GM12878 (cell line): ENCODE measurements around the gene CREBRF. TPM values are rescaled to one million over a fixed set of nuclear protein-coding genes. Genes with fewer than 3 reads are reported as not detected.

Experiments used
- ATAC-seq: fragments of 200-7000 bp; cut with Tn5 transposase; 3 replicates; pipeline ENCODE4 v1.9.1; 2020; ENCODE audit warnings: mild to moderate bottlenecking, moderate library complexity
- BruUV-seq: library from RNA; stranded (reverse); fragments of 400-500 nt; replicated peaks from 2 replicates; lab custom pipeline; 2021; lab: Mats Ljungman, UMichigan
- CTCF ChIA-PET: fragments of 300-600 bp; sonication (Branson Sonifier 250); formaldehyde crosslinking; extraction: SDS; loops from one replicate; lab custom pipeline; 2021; ENCODE audit warnings: inconsistent platforms; lab: Yijun Ruan, JAX
- POLR2A ChIA-PET: fragments of 350-600 bp; formaldehyde crosslinking; extraction: SDS; loops from one replicate; lab custom pipeline; 2021; ENCODE audit warnings: inconsistent platforms; lab: Charles Lee
- RAD21 ChIA-PET: fragments of 300-600 bp; sonication (Branson Sonifier 250); formaldehyde crosslinking; loops from one replicate; lab custom pipeline; 2023; ENCODE audit warnings: antibody characterized with exemption; ENCODE audit not compliant: unreplicated experiment; lab: Charles Lee
- SMC1A ChIA-PET: fragments of 300-600 bp; sonication (Branson Sonifier 250); formaldehyde crosslinking; loops from one replicate; lab custom pipeline; 2023; ENCODE audit not compliant: unreplicated experiment, uncharacterized antibody; lab: Charles Lee
- DNase-seq: peaks from one replicate; pipeline ENCODE4 v3.0.0-alpha.2; 2011; ENCODE audit warnings: low read depth, low spot score
- FAIRE-seq: peaks from 3 replicates; lab custom pipeline; 2011; peaks lifted over from hg19 to GRCh38; lab: Jason Lieb, UNC
- H2AFZ ChIP-seq: 2 replicates; pipeline ENCODE4 v1.6.0; 2011; ENCODE audit warnings: low read depth, low read length, control low read depth; ENCODE audit not compliant: control insufficient read depth
- H3K27ac ChIP-seq: 2 replicates; pipeline ENCODE4 v1.5.1; 2011; ENCODE audit warnings: control low read depth; ENCODE audit not compliant: control insufficient read depth, insufficient read depth
- H3K27me3 ChIP-seq, 2 experiments: replicated peaks in 1 of 2; 2 replicates each; pipeline versions ENCODE4 v1.6.0 to v1.6.1; 2011; ENCODE audit warnings: low read length in 1 of 2; ENCODE audit not compliant: control insufficient read depth in 2 of 2, insufficient read depth in 2 of 2
- H3K36me3 ChIP-seq, 2 experiments: 2 replicates each; pipeline ENCODE4 v1.5.1; 2011; ENCODE audit warnings: low read length in 1 of 2; ENCODE audit not compliant: control insufficient read depth in 2 of 2, insufficient read depth in 2 of 2
- H3K4me1 ChIP-seq: 2 replicates; pipeline ENCODE4 v1.6.1; 2011; ENCODE audit warnings: mild to moderate bottlenecking, low read length, moderate library complexity, mixed read lengths; ENCODE audit not compliant: control insufficient read depth, insufficient read depth
- H3K4me2 ChIP-seq: 2 replicates; pipeline ENCODE4 v1.6.0; 2011; ENCODE audit warnings: control low read depth; ENCODE audit not compliant: control insufficient read depth, insufficient read depth
- H3K4me3 ChIP-seq: fragments of 200-600 bp; sonication (generic); 2 replicates; pipeline ENCODE4 v1.5.1; 2016
- H3K79me2 ChIP-seq: 2 replicates; pipeline ENCODE4 v1.6.0; 2011; ENCODE audit warnings: low read length; ENCODE audit not compliant: control insufficient read depth, insufficient read depth
- H3K9ac ChIP-seq: 2 replicates; pipeline ENCODE4 v1.8.0; 2011; ENCODE audit warnings: low read length, control low read depth, mixed read lengths; ENCODE audit not compliant: control insufficient read depth, insufficient read depth
- H3K9me3 ChIP-seq: replicated peaks from 3 replicates; pipeline ENCODE4 v1.5.1; 2011; ENCODE audit warnings: mild to moderate bottlenecking, low read length; ENCODE audit not compliant: control insufficient read depth, insufficient read depth
- H4K20me1 ChIP-seq: 2 replicates; pipeline ENCODE4 v1.6.0; 2011; ENCODE audit not compliant: control insufficient read depth, insufficient read depth
- ATF3 ChIP-seq: IDR thresholded peaks from 2 replicates; pipeline ENCODE4 v1.6.1; 2011; ENCODE audit warnings: low read depth, mild to moderate bottlenecking, low read length, moderate library complexity, borderline replicate concordance; ENCODE audit errors: extremely low read depth
- CBFB ChIP-seq: IDR thresholded peaks from 2 replicates; pipeline ENCODE4 v1.6.1; 2016; ENCODE audit warnings: antibody characterized with exemption, low read depth
- CBX5 ChIP-seq: sonication (generic); IDR thresholded peaks from 2 replicates; pipeline ENCODE4 v1.6.1; 2016; ENCODE audit warnings: low read depth, moderate library complexity, mild to moderate bottlenecking, inconsistent platforms
- JUNB ChIP-seq: IDR thresholded peaks from 2 replicates; pipeline ENCODE4 v1.6.1; 2016; ENCODE audit warnings: antibody characterized with exemption, mild to moderate bottlenecking
- KAT2A ChIP-seq: conservative IDR thresholded peaks from 2 replicates; pipeline ENCODE4 v1.6.1; 2011; ENCODE audit warnings: low read depth, low read length; ENCODE audit not compliant: control insufficient read depth
- MTA2 ChIP-seq: fragments of 450-650 bp; IDR thresholded peaks from 2 replicates; pipeline ENCODE4 v1.6.1; 2016; ENCODE audit warnings: low read depth, mild to moderate bottlenecking, moderate library complexity
- SUZ12 ChIP-seq: fragments of 200-600 bp; sonication (generic); IDR thresholded peaks from one replicate; pipeline ENCODE4 v1.6.1; 2018; ENCODE audit warnings: antibody characterized with exemption, mild to moderate bottlenecking; ENCODE audit not compliant: unreplicated experiment
- TCF7 ChIP-seq: IDR thresholded peaks from 2 replicates; pipeline ENCODE4 v1.6.1; 2014; ENCODE audit warnings: antibody characterized with exemption, borderline replicate concordance
- ZBED1 ChIP-seq: IDR thresholded peaks from 2 replicates; pipeline ENCODE4 v1.6.1; 2016; ENCODE audit warnings: borderline replicate concordance
- ZNF687 ChIP-seq: fragments of 450-650 bp; IDR thresholded peaks from 2 replicates; pipeline ENCODE4 v1.6.1; 2017; ENCODE audit warnings: mild to moderate bottlenecking, moderate library complexity
- WGBS: methylation state at CpG from one replicate; pipeline ENCODE4 v1.1.6; 2016; ENCODE audit warnings: low lambda C conversion rate; ENCODE audit not compliant: insufficient replicate concordance, insufficient coverage; ENCODE audit errors: missing lambda C conversion rate; 5-methylcytosine and 5-hydroxymethylcytosine counted together
- in situ Hi-C: fragments of 300-500 bp; cut with MboI; formaldehyde crosslinking; loops from 9 replicates; pipeline ENCODE4 v1.14.3; 2018; ENCODE audit warnings: mixed read lengths
- intact Hi-C: fragments of 100-400 bp; cut with micrococcal nuclease; formaldehyde crosslinking; loops from one replicate; pipeline ENCODE4 v1.14.2; 2022; ENCODE audit not compliant: unreplicated experiment
- polyA plus RNA-seq, 11 experiments: library from polyadenylated mRNA; depleted of rRNA in 4 of 11; unstranded in 6 of 11; stranded (reverse) in 5 of 11; fragments of >200 nt; fragmentation: Nextera tagmentation in 4 of 11; fragmentation: Illumina TruSeq in 1 of 11; extraction: Ambion mirVana in 4 of 11; extraction: Trizol in 1 of 11; gene quantifications; 1 replicate in 1 of 11; 2 replicates in 10 of 11; pipeline versions ENCODE4 v1.2.1 to v1.2.3, GENCODE V29; 2011 to 2016; ENCODE audit warnings: inconsistent platforms in 2 of 11, missing spikeins in 2 of 11, low read depth in 1 of 11
- total RNA-seq, 4 experiments: library from RNA; depleted of rRNA in 3 of 4; stranded (reverse); fragments of >200 nt in 3 of 4; fragmentation: Illumina TruSeq in 1 of 4; extraction: Trizol in 1 of 4; gene quantifications; 2 replicates each; pipeline versions ENCODE4 v1.2.1 to v1.2.3, GENCODE V29; 2013 to 2021

The CREBRF gene
- total and polyA plus RNA-seq, 10 of the 15 experiments (the other 5 are each of a cell fraction or from before 2014, with no cell fraction given), result 1.2 to 12.7 (median 3.9) TPM

- TF ChIP-seq SUZ12 (no peak), ATF3 (no peak), CBFB (no peak), JUNB (no peak)
These were observed 42.6 kb downstream of the CREBRF start (continued) for GRCh38 chr5:173098787-173099186.

- intact Hi-C loops (no loop called here), in situ Hi-C loops (no loop called here)
- ChIA-PET SMC1A (interaction anchor here (0.7 to 1.1 kb wide), 2 partner anchors 19 to 44 kb away, joined by 3 to 4 read pairs; no protein-coding TSS in a partner anchor), RAD21 (no interaction called here), CTCF (no interaction called here), POLR2A (no interaction called here)
- no peaks in the 10 kb centered on the region for H3K27me3 ChIP-seq
- H3K27ac ChIP-seq, result no peak overlapping the region
- H3K4me3 ChIP-seq, result no peak overlapping the region
- BruUV-seq, result no TSS peak
- no peak overlapping the region for H2AFZ ChIP-seq
- H4K20me1 ChIP-seq, result no peaks in the 10 kb centered on the region
- H3K36me3 ChIP-seq, result no peaks in the 10 kb centered on the region; a peak in 1 of 4 replicates
- TF ChIP-seq ZBED1 (no peak), MTA2 (no peak)
- DNase-seq (no peak), ATAC-seq (no peak), FAIRE-seq (no peak)
- no peak overlapping the region for H3K9ac ChIP-seq
- H3K4me2 ChIP-seq, result no peak overlapping the region
- H3K79me2 ChIP-seq, result no peaks in the 10 kb centered on the region
- H3K9me3 ChIP-seq, result peaks cover 5% of the 10 kb centered on the region; the same call in 2 of the 3 replicates
- H3K4me1 ChIP-seq, result no peaks in the 10 kb centered on the region
- WGBS, result 96% methylated on average over 1 of the region's 1 CpG
These were observed 43.3 kb downstream of the CREBRF start for GRCh38 chr5:173099461-173099860.

GRCh38 chr5:173101245-173101644 lies 45.1 kb downstream of the CREBRF start:
- no TSS peak for BruUV-seq
- Histone ChIP-seq H4K20me1 (no peaks in the 10 kb centered on the region), H3K79me2 (no peaks in the 10 kb centered on the region), H3K4me3 (no peak overlapping the region), H3K4me1 (no peaks in the 10 kb centered on the region), H3K27ac (no peak overlapping the region), H3K9me3 (peaks cover 5% of the 10 kb centered on the region; the same call in 2 of the 3 replicates), H3K9ac (no peak overlapping the region), H3K4me2 (no peak overlapping the region), H3K27me3 (no peaks in the 10 kb centered on the region), H2AFZ (no peak overlapping the region), H3K36me3 (no peaks in the 10 kb centered on the region; a peak in 1 of 4 replicates)
- TF ChIP-seq CBX5 (peak; percentile 72; the same call in 1 of the 2 replicates), ZNF687 (no peak), TCF7 (no peak), KAT2A (no peak)
- in situ Hi-C loops (no loop called here), intact Hi-C loops (no loop called here)
- POLR2A ChIA-PET, result no interaction called here
- ATAC-seq, result no peak
- SMC1A ChIA-PET, result interaction anchor here (0.7 to 1.0 kb wide), 2 partner anchors 11 to 117 kb away, joined by 3 read pairs; no protein-coding TSS in a partner anchor
- RAD21 ChIA-PET, result no interaction called here
- CTCF ChIA-PET, result no interaction called here
- no peak for FAIRE-seq
- DNase-seq, result no peak
- WGBS, result 100% methylated on average over 2 of the region's 2 CpGs
